Ureter (tissue), 1 donor: ENCODE results near the gene LYPD6B. TPM values are rescaled to one million over a fixed set of nuclear protein-coding genes. Genes with fewer than 3 reads are reported as not detected.
A peak's percentile ranks its signal among the peaks of the same experiment; 100 is the strongest.

ENCODE experiments used
- DNase-seq: peaks from one replicate; pipeline ENCODE4 v3.0.0-alpha.2; 2020; ENCODE audit warnings: low spot score
- total RNA-seq: library from RNA; stranded (reverse); gene quantifications from one replicate; pipeline ENCODE4 v1.2.4, GENCODE V29; 2023
- donor health status: DM: yes; HTN: yes; CAD: no.

The LYPD6B gene
- total RNA-seq, 1 donor from 2014 or later = 76.0 TPM

- no peak for DNase-seq
These were observed 121.7 kb downstream of the LYPD6B start for GRCh38 chr2:149160195-149160594.

- no peak for DNase-seq
These were observed 122.3 kb downstream of the LYPD6B start for GRCh38 chr2:149160701-149161217.

- DNase-seq = no peak
These were observed 123.2 kb downstream of the LYPD6B start for GRCh38 chr2:149161481-149162225.

DNA sequence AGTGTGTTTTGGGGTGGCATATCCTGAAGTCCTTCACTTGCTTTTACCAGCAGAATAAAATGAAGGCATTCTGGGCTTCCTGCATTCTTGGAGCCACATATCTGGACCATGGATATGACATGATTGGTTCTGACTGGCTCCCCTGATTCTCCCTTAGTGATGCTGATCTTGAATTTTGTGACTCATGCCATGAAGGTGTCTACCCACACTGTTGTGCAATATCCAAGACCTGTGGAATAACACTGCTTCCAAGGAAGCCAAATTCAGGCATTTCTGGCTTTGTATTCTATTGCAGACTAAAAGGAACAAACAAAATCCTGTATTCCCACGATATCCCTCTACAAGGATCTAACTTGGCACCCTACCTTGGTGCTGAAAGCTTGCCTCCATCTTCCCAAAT is 125.8 kb downstream of the LYPD6B start:
- no peak for DNase-seq

DNA sequence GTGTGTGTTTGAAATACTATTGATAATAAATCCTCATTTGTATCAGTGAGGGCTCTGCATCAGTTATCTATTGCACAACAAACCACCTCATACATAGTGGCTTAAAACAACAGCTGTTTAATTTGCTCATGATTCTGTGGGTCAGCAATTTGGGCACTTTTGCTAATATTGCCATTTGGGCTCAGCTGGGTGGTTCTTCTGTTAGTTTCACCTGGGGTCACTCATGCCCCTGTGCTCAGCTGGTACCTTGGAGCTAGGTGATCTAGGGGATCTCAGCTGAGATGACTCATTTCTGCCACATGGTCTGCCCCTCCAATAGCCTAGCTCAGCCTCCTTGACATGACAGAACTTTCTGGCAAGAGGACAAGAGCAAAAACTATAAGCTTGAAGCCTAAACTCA is 126.3 kb downstream of the LYPD6B start:
- DNase-seq = no peak

DNA sequence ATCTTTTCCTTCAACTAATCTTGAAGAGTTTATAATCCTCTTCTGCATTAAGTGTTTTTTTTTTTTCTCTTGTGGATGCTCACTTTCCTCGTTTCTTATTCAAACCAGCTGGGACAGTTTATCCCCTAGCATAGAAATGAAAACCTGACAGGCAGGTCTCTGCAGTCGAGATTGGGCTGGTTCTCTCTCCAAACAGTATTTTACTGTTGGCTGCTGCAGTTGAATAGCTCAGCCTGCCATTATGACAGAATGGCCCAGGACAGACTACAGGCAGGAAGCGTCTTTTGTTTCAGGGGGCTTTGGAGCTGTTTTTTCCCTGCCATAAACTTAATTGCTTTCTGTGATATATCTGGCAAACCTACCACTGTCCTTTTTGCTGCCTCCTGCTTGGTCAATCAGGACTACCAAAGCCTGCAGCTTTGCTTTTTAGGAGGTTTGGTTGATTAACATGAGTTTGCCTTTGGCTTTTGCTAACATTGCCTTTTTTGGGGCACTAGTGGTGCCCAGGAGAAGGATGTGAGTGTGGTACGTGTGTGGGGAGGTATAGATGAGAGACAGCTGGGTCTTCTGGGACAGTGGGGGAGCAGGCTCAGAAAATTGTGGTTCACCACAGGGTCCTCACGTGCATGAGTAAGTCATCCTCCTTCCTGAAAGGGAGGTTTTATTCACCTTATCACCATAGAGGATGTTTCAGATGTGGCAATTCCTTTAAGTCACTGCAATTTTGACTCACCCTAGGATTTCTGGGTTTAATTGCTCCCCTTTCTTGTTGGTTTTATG is 128.7 kb downstream of the LYPD6B start:
- no peak for DNase-seq

DNA sequence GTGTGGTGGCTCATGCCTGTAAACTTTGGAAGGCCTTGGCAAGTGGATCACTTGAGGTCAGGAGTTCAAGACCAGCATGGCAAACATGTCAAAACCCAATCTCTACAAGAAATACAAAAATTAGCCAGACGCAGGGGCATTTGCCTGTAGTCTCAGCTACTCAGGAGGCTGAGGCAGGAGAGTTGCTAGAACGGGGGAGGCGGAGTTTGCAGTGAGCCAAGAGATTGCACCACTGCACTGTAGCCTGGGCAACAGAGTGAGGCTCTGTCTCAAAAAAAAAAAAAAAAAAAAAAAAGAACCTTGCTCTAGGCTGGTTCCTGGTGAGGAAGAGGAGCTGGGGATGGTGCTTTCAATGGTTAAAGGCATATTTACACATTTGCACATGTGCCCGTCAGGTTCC is 129.4 kb downstream of the LYPD6B start:
- no peak for DNase-seq

- DNase-seq = peak; percentile 75
These were observed 131.2 kb downstream of the LYPD6B start for GRCh38 chr2:149169656-149170055.

DNA sequence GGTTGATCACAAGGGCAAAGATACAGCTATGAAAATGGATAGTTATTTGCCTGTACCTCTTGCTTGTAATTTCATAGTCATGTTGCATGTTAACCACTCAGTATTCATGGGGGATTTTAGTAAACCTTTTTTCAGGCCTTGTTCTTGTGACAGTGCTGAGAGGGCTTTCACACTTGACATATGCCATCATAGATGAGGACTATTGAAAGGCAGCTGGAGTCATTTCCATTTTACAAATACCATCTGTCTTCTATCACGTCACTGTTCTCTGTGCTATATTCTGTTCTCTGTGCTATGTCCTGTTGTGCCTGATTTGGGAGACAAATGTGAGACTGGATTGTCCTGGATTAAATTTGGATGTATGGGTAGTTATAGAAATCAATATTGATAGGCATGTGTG is 131.7 kb downstream of the LYPD6B start:
- DNase-seq = no peak

GRCh38 chr2:149170911-149171310 is 132.4 kb downstream of the LYPD6B start:
- DNase-seq = no peak

DNA sequence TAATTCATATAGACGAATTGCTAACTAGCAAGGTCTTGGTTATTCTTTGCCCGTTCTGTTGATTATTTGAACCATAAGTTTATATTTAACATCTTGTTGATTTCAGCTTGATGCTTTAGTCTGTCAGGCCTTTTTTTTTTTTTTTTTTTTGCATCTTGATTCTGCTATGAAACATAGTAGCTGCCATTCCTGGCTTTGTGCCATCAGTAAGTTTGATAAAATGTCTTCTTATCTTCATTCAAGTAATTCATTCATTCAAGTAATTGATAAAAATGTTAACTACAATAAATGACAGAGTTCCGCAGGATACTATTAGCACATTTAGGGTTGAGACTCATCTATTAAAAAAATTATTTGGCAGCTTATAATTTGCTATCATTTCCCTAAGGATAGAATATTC is 134.7 kb downstream of the LYPD6B start:
- no peak for DNase-seq

GRCh38 chr2:149175956-149176355 is 137.5 kb downstream of the LYPD6B start:
- no peak for DNase-seq

GRCh38 chr2:149178612-149179011 is 140.1 kb downstream of the LYPD6B start:
- DNase-seq = no peak

DNA sequence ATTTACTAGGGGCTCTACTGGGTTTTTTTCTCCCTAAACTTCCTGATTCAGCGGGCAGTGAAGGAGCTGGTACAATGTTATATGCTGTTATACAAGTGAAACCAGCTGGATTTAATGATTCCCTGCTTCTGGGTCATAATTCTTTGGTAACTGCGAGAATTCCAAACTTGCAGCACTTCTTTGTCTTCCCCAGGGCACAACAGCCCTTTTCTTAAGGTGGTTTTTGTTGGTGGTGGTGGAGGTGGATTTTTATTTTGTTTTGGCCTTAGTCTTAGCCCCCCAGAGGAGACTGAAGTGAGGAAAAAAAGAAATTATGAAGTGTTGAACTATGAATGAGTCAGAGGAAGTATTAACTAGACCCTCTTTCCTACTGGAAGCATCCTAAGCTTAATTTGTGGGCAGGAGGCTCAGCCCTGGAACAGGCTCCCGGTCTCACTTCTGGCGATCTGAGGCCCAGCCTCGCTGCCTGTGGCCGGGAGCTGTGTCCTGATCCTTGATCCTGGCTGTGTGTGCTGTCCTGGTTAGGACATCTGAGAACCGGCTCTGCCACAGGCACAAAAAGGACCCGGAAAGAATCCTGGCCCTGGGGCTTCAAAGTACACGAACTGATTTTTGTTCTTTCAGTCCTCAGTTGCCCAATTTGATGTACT is 141.9 kb downstream of the LYPD6B start:
- no peak for DNase-seq

DNA sequence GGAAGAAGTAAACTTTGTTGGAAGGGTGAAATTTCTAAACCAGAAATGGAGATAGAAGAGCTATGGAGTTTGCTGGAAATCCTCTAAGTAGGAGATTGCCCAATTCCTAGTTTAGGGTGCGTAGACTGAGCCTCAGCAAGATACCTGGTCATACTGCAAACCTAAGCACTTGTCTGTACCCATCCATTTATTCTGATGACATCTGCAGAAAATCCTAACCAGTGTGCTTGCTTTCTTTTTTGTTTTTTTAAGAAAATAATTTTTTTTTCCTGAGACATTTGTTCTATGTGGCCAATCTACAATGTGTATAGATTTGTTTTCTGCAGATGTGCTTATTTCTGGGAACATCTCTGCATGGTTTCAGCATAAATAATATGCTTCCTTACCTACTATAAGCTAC is 144.7 kb downstream of the LYPD6B start:
- DNase-seq = no peak

DNA sequence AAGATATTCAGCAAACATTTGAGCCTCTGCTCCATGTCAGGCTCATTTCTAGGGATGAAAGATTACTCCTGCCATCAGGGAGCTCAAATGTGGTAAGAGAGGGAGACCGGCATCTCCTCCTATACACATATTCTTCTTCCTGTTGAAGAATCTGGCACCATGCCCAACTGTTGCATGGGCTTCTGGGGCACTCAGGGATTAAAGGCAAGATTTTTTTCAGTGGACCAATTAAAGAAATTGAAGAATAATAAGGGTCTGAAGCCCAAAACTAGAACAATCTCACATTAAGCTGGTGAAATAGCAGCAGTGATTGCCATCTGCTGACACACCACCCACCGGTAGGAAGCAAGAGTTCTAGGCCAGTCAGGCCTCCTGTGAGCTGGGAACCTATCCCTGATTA is 146.5 kb downstream of the LYPD6B start:
- DNase-seq = no peak

DNA sequence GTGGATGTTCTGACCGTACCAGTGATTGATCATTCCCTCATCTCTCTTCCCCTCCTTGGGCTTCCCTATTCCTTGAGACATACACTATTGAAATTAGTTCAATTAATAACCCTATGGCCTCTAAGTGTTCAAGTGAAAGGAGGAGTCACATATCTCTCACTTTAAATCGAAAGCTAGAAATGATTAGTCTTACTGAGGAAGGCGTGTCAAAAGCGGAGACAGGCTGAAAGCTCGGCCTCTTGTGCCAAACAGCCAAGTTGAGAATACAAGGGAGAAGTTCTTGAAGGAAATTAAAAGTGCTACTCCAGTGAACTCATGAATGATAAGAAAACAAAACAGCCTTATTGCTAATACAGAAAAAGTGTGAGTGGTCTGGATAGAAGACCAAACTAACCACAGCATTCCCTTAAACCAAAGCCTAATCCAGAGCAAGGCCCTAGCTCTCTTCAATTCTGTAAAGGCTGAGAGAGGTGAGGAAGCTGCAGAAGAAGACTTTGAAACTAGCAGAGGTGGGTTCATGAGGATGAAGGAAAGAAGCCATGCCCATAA is 147.5 kb downstream of the LYPD6B start:
- DNase-seq = no peak

- DNase-seq = no peak
These were observed 148.6 kb downstream of the LYPD6B start for GRCh38 chr2:149187057-149187456.

GRCh38 chr2:149188291-149188690 is 149.8 kb downstream of the LYPD6B start:
- DNase-seq = no peak

DNA sequence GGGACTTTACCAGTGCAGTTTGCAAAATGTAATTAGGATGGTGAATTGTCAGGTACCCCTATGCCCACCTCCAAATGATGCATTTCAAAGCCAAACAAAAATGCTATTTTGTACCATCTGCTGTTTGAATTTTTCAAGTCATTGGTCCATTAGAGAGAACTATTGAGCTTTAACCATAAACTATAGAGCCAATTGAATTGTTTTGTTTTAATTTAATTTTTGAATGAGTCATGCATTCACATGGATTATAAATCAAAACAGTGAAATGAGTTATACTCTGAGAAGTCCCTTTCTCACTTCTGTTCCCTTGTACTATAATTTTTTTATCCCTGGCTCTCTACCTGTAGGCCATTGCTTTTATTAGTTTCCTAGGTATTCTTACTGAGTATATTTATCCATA is 151.3 kb downstream of the LYPD6B start:
- no peak for DNase-seq

- no peak for DNase-seq
These were observed 153.4 kb downstream of the LYPD6B start for GRCh38 chr2:149191915-149192314.

DNA sequence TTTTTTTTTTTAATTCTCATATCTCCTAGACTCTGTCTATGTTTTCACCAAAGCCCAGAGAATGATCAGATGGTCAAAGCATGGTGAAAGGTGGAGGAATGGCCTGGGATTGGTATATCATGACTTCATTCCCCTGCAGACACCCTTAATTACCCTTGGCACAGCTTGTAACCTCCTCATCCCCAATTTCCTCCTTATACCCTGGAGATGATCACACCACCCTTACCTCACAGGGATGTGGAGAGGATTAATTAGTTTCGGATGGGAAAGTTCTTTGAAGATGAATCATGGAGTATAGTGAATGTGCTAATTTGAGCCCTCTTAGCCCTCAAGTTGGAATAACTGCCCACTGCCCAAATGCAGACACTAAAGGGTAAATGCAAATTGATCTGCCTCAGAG is 153.9 kb downstream of the LYPD6B start:
- DNase-seq = no peak
